Left renal pelvis (tissue), 4 donors: ENCODE results near the gene METTL8. TPM values are rescaled to one million over a fixed set of nuclear protein-coding genes. Genes with fewer than 3 reads are reported as not detected.

Source experiments
- DNase-seq, 4 donors: peaks; one replicate each; pipeline ENCODE4 v3.0.0-alpha.2; 2013; ENCODE audit warnings: low read depth in 4 of 4, low spot score in 3 of 4
- polyA plus RNA-seq, 4 donors: library from polyadenylated mRNA; unstranded; fragments of 120-200 nt; gene quantifications; one replicate each; pipeline ENCODE4 v1.2.1, GENCODE V29; 2013; ENCODE audit not compliant: insufficient read length in 4 of 4

Gene METTL8
- polyA plus RNA-seq, 4 donors: 14.6 to 17.8 (median 16.2) TPM

DNA sequence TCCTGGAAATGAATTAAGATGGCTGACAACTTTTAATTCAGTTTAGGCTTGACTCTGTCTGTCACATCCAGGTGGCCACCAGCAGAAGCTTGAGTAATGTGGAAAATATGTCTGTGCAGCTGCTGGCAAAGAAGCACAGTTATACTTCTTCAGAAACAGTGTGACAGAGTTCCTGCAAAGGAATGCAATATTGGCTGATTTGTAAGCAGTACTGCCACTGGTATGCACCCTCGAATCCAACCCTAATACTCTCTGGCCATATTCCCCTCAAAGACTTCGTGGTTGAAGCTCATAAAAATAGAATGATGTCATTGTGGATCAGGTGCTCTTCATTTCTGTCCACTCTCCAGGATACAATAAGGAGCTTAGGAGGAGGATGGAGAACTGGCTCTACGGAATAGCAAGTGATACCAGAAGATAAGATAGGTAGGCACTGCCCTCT lies 86.2 kb downstream of the METTL8 start:
- DNase-seq: no peak

DNA sequence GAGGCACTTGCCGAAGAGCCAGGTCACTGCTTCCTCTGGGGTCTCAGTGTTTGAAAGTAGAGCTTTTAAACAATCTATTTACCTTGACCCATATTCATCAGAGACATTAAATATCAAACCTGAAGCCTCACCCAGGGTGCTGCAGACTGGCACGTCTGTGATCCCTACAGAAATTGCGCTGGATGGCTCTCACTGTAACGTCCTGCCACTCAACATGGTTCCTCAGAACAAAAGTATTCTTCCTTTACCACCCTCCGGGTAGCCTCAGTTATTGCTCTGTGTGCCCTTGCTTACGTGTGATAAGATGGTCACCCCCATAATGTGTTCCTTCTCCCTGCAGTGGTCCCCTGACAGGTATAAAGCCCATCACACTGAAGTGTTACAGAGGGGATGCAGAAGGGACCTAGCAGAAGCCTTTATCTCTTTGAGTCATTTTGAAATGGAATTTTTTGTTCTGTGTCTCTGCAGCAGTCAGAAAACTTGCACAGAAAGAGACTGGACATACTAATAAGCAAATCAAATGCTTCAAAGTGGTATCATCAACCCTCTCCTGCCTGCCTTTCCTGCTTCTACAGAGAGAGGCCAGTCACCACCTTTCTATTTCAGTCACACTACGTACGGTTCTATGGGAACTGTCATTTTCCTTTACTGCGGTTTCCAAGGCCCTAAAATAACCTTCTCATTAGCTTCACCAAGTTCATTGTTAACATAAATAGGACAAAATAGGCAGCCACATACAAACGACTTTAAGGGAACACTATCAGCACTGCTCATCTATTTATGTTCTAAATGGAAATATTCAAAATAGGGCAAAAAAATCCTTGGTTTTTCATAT lies 86.8 kb downstream of the METTL8 start:
- no peak for DNase-seq

GRCh38 chr2:171345971-171346722 lies 87.6 kb downstream of the METTL8 start:
- DNase-seq: no peak

- no peak for DNase-seq
Measured at GRCh38 chr2:171344182-171344581, 89.6 kb downstream of the METTL8 start.

DNA sequence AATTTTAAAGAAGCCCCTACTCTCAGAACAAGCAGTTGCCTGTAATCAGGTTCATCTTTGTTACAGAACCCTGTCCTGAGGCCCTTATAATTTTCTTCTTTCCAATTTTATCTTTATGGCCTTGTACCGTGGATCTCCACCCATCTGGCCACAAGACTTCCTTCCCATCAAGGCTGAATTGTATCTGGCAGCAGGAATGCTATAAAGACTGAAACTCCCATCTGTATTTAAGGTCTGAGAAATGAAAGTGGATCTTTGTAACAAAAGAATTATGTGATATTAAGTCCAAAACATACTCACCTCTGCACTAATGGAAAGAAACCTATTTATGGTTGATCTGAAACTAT lies 91.8 kb downstream of the METTL8 start:
- DNase-seq: no peak

- DNase-seq: no peak
Measured at GRCh38 chr2:171341394-171342066, 92.3 kb downstream of the METTL8 start.

DNA sequence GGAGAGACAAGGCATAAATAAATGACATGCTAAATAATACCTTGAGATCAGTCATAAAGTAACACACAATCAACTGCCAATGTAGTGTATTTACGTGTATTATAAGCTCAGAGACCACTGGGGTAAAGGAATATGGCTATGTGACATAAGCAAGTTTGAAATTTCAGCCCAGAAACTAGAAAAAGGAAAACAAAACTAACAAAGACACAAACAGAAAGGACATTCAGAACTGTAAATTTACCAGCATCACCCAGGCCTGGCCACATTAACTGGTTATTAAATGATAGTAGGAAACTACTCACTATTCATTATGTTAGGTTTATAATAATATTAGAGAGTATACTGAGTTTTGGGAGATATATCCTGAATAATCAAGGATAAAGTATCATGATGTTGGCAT lies 98.8 kb downstream of the METTL8 start:
- no peak for DNase-seq

DNA sequence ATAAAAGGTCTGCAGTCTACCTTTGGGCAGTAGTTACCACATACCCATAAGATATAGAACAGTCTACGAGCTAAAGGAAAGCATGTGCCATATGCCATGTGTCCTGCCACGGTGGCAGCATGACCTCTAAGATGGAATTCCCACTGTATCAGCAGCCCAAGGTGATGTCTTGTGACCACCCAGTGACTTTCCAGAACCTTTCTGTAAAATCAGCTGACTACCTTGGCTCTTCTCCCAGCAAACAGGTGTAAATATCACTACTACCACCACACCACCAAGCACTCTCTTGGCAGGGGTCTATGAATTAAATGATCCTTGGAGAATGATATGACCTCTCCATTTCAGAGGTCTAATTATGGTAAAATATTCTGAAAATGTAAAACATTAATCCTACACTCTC lies 99.6 kb downstream of the METTL8 start:
- DNase-seq: no peak

DNA sequence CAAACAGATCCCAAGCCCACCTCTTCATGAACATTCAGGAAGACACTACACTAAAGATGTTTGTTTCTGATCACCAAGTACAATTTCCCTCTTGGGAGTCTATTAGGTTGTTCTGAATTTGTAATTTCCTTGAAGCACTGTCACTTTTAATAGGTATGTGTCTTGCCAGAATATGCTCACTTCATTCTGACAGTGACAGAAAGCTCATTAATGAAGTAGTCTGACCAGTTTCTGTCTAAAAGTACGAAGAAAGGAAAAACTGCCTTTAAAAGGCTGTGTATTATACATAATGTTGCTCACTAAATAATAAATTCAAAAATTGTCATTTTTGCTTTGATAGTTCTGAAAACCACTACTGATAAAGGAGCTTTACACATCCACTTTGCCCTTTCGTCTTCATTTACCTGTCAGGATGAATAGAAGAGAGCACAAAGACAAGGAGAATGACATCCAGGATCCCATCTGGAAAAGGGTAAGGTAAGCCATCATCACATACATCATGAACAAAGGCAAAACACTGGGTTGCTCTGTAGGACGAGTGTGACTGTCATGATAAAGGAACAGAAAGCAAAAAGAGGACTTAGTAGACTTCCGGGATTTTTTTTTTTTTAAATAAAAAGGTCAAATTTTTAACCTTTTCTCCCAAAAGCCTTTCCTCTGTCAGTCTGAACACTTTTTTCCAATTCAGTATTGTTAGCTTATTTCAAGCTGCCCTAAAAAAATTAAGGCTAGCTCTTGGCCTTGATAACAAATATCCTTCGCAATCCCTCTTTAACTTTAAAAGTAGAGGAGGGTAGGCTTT lies 103.4 kb downstream of the METTL8 start:
- no peak for DNase-seq

DNA sequence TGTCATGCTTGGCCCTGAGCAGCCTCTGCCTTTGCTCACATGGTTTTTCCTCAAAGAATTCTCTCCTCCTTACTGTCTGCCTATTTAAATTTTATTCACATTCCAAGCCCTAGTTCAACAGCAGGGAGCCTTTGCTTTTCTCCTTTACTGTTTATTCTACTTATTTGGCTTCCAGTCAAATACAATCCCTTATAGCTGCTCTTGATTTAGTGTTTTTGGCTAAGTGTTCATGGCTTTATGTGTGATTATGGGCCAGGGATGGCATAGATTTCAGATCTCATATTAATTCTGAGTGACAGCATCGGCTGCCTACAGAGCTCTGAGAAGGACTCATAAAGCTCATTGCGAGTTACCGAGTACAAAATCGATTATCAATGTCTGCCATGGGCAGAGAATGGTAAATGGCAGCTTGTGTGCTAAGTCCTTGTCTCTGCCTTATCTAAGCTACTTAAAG lies 106.7 kb downstream of the METTL8 start:
- no peak for DNase-seq

- no peak for DNase-seq
Measured at GRCh38 chr2:171325886-171326585, 107.8 kb downstream of the METTL8 start.

GRCh38 chr2:171323971-171324528 lies 109.7 kb downstream of the METTL8 start:
- DNase-seq: no peak

- DNase-seq: no peak
Measured at GRCh38 chr2:171322928-171323327, 110.9 kb downstream of the METTL8 start.

- no peak for DNase-seq
Measured at GRCh38 chr2:171320731-171321130, 113.1 kb downstream of the METTL8 start.

GRCh38 chr2:171320208-171320621 lies 113.6 kb downstream of the METTL8 start:
- no peak for DNase-seq

DNA sequence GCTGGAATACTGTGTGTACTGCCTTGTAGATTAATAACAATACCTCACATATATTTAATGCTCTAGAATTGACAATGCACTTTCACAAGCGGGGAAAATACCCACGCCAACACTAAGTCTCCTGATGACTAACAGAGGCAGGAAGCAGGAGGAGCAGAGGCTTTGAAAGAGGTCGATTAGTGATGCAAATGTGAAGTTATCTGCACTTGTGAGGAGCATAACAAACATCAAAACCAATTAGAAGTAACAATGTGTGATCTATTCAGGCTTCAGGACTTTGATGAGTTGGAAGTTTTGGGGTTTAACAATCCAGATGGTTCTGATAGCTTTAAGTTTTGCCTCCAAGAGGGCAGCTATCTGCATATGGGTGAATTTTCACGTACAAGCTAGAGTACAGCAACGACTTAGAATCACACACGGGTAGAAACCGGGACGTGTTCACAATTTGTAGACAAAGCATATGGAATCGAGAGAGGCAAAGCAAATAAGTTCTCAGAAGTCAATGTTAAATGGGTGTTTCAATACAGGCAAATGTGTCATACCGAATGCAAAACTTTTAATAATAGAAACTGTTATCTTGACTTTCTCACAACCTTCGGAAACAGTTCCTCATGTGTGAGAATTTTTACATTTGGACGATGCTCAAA lies 114.5 kb downstream of the METTL8 start:
- no peak for DNase-seq

- DNase-seq: no peak
Measured at GRCh38 chr2:171318463-171318934, 115.3 kb downstream of the METTL8 start.

DNA sequence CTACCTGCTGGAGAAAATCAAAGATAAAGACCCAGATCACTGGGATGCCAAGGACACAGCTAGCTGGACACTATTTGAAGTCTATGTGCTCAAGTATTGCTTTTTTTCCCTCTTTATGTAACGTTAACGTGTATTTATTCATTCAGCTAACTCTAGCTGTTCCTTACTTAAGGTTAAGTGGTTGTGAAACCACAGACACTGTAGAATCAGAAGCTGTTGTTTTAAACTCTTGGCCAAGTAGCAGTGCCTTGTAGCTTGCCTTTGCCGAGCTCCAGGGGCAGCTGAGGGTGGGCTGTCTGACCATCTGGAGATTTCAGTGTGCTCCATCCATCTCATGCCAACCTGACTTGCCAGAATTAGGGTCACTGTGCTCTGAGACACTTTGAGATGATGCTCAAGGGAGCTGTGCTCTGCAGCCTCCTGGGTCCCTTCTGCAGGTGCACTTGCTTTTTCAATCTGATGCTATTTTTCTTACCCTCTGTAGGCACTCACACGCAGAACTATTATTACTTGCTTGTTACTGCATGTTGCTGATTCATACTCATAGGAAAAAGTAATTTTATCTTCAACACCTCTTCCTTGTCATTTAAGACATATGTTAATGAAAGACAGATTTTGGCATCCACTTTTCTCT lies 116.2 kb downstream of the METTL8 start:
- no peak for DNase-seq
